Measurements from ENCODE around the gene GTF2H2C.
"Not testable (repeated sequence)": the region's sequence is repeated elsewhere in the genome, so short reads cannot be mapped to it uniquely, and the experiment has no call there.

DNA sequence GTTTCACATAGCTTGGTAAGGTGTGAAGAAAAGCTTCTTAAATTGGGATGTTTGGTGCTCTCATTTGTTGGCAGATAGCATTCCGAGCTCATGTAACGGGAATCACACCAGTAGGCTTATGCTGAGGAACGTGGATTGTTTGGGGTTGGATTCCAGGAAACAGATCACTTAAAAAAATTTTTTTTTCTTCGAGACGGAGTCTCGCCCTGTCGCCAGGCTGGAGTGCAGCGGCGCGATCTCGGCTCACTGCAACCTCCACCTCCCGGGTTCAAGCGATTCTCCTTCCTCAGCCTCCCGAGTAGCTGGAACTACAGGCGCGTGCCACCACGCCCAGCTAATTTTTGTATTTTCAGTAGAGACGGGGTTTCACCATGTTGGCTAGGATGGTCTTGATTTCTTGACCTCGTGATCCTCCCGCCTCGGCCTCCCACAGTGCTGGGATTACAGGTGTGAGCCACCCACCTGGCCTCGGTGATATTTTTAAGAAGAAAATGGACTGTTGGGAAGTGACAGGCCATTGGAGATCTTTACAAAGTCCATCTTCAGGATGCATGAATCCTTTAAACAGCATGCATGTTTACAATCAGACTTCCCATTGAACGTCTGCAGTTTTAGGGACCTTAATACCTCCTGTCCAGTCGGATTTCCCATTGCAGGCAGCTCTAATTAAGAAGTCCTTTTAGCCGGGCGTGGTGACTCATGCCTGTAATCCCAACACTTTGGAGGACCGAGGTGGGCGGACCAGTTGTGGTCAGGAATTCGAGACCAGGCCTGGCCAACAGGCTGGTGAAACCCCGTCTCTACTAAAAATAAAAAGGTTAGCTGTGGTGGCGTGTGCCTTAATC lies 818 bp downstream of the GTF2H2C start:
- not testable (repeated sequence) for TF ChIP-seq POLR2A, CTCF, POLR2AphosphoS5 (IDR thresholded peaks at IDR 0.05)
